Thoracic aorta (tissue), 2 donors: ENCODE data around the gene PPM1M. TPM values are rescaled to one million over a fixed set of nuclear protein-coding genes. Genes with fewer than 3 reads are reported as not detected.

ENCODE experiments used
- ATAC-seq: fragments of 150-250 bp; one replicate; pipeline ENCODE4 v1.8.0; 2017; ENCODE audit warnings: low read depth; ENCODE audit not compliant: insufficient number of reproducible peaks, low FRiP score
- DNase-seq: peaks from one replicate; pipeline ENCODE4 v3.0.0-alpha.2; 2020; ENCODE audit warnings: low spot score
- H3K27ac ChIP-seq, 2 donors: fragments of 200-600 bp; sonication (generic); 1 replicate in 1 of 2; 2 replicates in 1 of 2; pipeline ENCODE4 v1.5.1; 2016; ENCODE audit warnings: mild to moderate bottlenecking in 2 of 2, moderate library complexity in 2 of 2
- H3K27me3 ChIP-seq: fragments of 200-600 bp; sonication (generic); replicated peaks from 2 replicates; pipeline ENCODE4 v1.6.0; 2016; ENCODE audit warnings: mild to moderate bottlenecking; ENCODE audit not compliant: insufficient read depth
- H3K36me3 ChIP-seq: fragments of 200-600 bp; sonication (generic); one replicate; pipeline ENCODE4 v1.5.1; 2016
- H3K4me1 ChIP-seq, 2 donors: fragments of 200-600 bp; sonication (generic); 1 replicate in 1 of 2; 2 replicates in 1 of 2; pipeline versions ENCODE4 v1.5.1 to v1.6.0; 2016; ENCODE audit warnings: low read depth in 2 of 2, mild to moderate bottlenecking in 1 of 2; ENCODE audit not compliant: control insufficient read depth in 1 of 2
- H3K4me3 ChIP-seq: fragments of 200-600 bp; sonication (generic); 2 replicates; pipeline ENCODE4 v1.5.1; 2016; ENCODE audit warnings: mild to moderate bottlenecking
- H3K9me3 ChIP-seq: fragments of 200-600 bp; sonication (generic); 2 replicates; pipeline ENCODE4 v1.5.1; 2016
- CTCF ChIP-seq: fragments of 200-600 bp; sonication (generic); IDR thresholded peaks from one replicate; pipeline ENCODE4 v1.5.1; 2019; ENCODE audit warnings: antibody characterized with exemption
- total RNA-seq, 2 donors: library from RNA; depleted of rRNA; stranded (reverse); fragments of >200 nt; gene quantifications; one replicate each; pipeline versions ENCODE4 v1.1.0 to v1.2.3, GENCODE V29; 2016

PPM1M gene
- total RNA-seq, 2 donors from 2014 or later = 41.6 to 51.9 TPM

DNA sequence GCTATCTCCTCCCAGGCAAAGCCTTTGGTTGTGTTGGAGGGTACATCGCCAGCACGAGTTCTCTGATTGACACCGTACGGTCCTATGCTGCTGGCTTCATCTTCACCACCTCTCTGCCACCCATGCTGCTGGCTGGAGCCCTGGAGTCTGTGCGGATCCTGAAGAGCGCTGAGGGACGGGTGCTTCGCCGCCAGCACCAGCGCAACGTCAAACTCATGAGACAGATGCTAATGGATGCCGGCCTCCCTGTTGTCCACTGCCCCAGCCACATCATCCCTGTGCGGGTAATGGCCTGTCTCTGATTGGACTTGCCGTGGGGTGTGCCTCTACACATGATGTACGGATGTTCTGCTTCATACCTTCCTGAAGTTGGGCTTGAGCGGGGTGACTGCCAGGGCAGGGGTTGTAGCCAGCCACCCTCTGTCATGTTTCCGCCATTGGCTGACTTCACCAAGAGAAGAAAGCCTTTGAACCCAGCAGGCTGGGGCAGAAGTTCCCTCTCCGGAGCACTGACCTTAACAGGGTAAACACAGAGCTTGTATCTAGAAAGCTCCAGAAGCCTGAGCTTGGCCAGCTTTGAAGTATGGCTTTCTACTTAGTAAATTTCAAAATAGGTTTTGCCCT, 34.2 kb upstream of the PPM1M start:
- Histone ChIP-seq H3K9me3 (no peaks in the 10 kb centered on the region), H3K27ac (no peak overlapping the region), H3K4me1 (peaks cover 0 to 2% of the 10 kb centered on the region in 2 donors), H3K27me3 (no peaks in the 10 kb centered on the region), H3K36me3 (peaks cover 77% of the 10 kb centered on the region), H3K4me3 (no peak overlapping the region)
- no peak for TF ChIP-seq CTCF
- no peak for DNase-seq
- ATAC-seq = no peak

DNA sequence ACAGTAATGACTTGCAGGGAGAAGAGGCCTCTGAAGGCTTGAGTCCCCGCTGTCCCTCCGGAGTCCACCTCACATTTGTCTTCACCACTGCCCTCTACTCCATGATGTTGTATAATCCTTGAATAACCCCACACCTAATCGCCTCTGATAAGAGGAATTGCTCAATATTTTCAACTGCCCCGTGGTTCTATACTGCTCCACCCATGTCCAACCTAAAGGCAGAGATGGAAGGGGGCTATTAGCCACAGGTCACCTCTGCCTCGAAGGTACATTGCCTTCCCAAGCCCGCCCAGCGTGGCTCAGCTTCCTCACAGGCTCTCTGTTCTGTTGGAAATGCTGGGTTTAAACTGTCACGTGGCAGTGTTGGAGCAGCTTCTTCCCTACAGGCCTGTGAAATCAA, 32.6 kb upstream of the PPM1M start:
- Histone ChIP-seq H3K4me1 (peaks cover 8 to 15% of the 10 kb centered on the region in 2 donors), H3K27me3 (no peaks in the 10 kb centered on the region), H3K27ac (no peak overlapping the region), H3K4me3 (no peak overlapping the region), H3K36me3 (peaks cover 67% of the 10 kb centered on the region), H3K9me3 (no peaks in the 10 kb centered on the region)
- DNase-seq = no peak
- ATAC-seq = no peak
- no peak for TF ChIP-seq CTCF

DNA sequence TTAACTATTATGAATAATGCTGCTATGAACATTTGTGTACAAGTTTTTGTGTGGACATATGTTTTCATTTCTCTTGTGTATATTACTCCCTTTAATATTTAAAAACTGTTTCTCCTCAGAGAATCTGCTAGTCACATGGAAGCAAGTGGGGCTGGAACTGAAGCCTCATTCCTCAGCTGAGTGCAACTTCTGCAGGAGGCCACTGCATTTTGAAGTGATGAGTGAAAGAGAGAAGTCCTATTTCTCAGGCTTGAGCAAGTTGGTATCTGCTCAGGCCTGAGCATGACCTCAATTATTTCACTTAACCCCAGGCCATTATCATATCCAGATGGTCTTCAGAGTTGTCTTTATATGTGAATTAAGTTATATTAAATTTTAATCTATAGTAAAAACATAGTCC, 31.7 kb upstream of the PPM1M start:
- peaks cover 8 to 15% of the 10 kb centered on the region in 2 donors for H3K4me1 ChIP-seq
- H3K4me3 ChIP-seq = no peak overlapping the region
- H3K9me3 ChIP-seq = no peaks in the 10 kb centered on the region
- no peaks in the 10 kb centered on the region for H3K27me3 ChIP-seq
- no peak for DNase-seq
- no peak overlapping the region for H3K27ac ChIP-seq
- no peak for TF ChIP-seq CTCF
- ATAC-seq = no peak
- peaks cover 60% of the 10 kb centered on the region for H3K36me3 ChIP-seq

DNA sequence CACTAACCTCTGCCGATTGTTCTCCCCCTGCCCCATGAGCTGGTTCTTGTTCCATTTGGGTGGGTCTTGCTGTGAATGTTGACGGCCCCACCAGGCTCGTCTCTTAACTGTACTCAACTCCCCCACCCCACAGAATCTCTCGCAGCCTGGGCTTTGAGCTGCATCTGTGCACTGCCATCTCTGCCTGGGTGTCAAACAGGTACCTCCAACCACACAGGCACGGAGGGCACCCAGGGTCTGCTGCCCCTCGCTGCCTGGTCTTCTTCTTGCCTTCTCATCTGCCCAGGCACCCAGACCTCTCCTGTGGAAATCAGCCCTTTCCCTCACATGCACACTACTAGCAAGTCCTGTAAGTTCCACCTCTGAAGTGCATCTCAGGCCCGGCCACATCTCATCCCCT, 30.2 kb upstream of the PPM1M start:
- DNase-seq = no peak
- peaks cover 46% of the 10 kb centered on the region for H3K36me3 ChIP-seq

More for the DNA sequence above, 30.2 kb upstream of the PPM1M start:
- Histone ChIP-seq H3K27ac (no peak overlapping the region), H3K4me1 (peaks cover 8 to 15% of the 10 kb centered on the region in 2 donors), H3K4me3 (no peak overlapping the region), H3K9me3 (no peaks in the 10 kb centered on the region), H3K27me3 (no peaks in the 10 kb centered on the region)
- TF ChIP-seq CTCF = no peak
- ATAC-seq = no peak
